Measurements from ENCODE around the gene LGR6.

DNA sequence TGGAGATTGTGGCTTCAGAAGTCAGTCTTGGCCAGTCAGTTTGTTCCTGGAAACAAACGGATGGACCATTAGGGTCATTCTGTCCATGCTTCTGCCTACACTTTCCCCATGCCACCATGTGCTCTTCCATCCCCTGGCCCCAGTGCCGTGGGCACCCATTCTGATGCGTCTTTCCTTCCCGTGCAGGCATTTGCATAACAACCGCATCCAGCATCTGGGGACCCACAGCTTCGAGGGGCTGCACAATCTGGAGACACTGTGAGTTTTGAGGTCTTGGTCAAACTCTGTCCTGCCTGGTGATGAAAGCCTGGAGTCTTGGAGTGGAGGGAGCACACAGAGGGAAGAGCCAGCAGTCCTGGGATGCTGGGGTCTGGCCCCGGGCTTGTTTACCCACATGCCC lies 87.0 kb downstream of the LGR6 start:
- TF ChIP-seq POLR2A (IDR thresholded peaks at IDR 0.05): no peak
- TF ChIP-seq, protein P1, sequence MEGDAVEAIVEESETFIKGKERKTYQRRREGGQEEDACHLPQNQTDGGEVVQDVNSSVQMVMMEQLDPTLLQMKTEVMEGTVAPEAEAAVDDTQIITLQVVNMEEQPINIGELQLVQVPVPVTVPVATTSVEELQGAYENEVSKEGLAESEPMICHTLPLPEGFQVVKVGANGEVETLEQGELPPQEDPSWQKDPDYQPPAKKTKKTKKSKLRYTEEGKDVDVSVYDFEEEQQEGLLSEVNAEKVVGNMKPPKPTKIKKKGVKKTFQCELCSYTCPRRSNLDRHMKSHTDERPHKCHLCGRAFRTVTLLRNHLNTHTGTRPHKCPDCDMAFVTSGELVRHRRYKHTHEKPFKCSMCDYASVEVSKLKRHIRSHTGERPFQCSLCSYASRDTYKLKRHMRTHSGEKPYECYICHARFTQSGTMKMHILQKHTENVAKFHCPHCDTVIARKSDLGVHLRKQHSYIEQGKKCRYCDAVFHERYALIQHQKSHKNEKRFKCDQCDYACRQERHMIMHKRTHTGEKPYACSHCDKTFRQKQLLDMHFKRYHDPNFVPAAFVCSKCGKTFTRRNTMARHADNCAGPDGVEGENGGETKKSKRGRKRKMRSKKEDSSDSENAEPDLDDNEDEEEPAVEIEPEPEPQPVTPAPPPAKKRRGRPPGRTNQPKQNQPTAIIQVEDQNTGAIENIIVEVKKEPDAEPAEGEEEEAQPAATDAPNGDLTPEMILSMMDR (IDR thresholded peaks at IDR 0.05): no peak
